ENCODE results near the gene RHBDL1. TPM values are rescaled to one million over a fixed set of nuclear protein-coding genes. Genes with fewer than 3 reads are reported as not detected.

RHBDL1 gene
- total and polyA plus RNA-seq, 9 of the 15 experiments (the other 6 are each of a cell fraction or from before 2014, with no cell fraction given): 0.03 to 5.6 (median 1.3) TPM; not detected in 1

- intact Hi-C loops (cut with micrococcal nuclease): no loop called here
- peak overlapping the region; percentile 96 to 99 for H3K9ac ChIP-seq (ENCODE audit: insufficient read depth in 1 of 2, low read depth in 2 of 2, low read length in 2 of 2)
- ChIA-PET POLR2A (interaction anchor here (0.5 to 2.3 kb wide), 14 partner anchors 8 to 1089 kb away, joined by 3 to 16 read pairs (median 3); no protein-coding TSS in a partner anchor), CTCF (ENCODE audit: low intra/inter-chr PET ratio) (no interaction called here)
- WGBS (ENCODE audit: insufficient coverage, low coverage, missing lambda C conversion rate): 0% methylated on average over 18 of the region's 38 CpGs
- BruUV-seq (replicated peaks): no TSS peak
- peak overlapping the region; percentile 90 for H3K4me2 ChIP-seq (ENCODE audit: insufficient read depth, low read length)
- FAIRE-seq (peak; percentile 96), ATAC-seq (peak; percentile 57), DNase-seq (ENCODE audit: extremely low read depth in 1 of 4, low spot score in 3 of 4) (peak; percentile 62 to 91 (median 74))
- H3K27ac ChIP-seq (ENCODE audit: extremely low read depth, low read depth, low read length): peak overlapping the region; percentile 97
- peaks cover 54% of the 10 kb centered on the region for H3K79me2 ChIP-seq (ENCODE audit: control insufficient read depth, insufficient read depth, low read length)
- H2AFZ ChIP-seq (ENCODE audit: low read depth, low read length): peak overlapping the region; percentile 91
- H3K4me1 ChIP-seq (replicated peaks in 1 of 2; ENCODE audit: control insufficient read depth in 2 of 2, insufficient read depth in 2 of 2, low read length in 2 of 2): peaks cover 17 to 99% of the 10 kb centered on the region in 2 experiments; a peak in 4 of 5 replicates
- in situ Hi-C loops (cut with MboI): no loop called here
- H3K9me3 ChIP-seq (replicated peaks; ENCODE audit: control insufficient read depth, insufficient read depth, low read depth, low read length): no peaks in the 10 kb centered on the region
- H3K27me3 ChIP-seq (ENCODE audit: control insufficient read depth in 2 of 2, insufficient read depth in 2 of 2, low read length in 2 of 2): no peaks in the 10 kb centered on the region
- peaks cover 31% of the 10 kb centered on the region; the same call in 2 of the 3 replicates for H3K36me3 ChIP-seq (ENCODE audit: control insufficient read depth, insufficient read depth, low read length)
- no peaks in the 10 kb centered on the region; the same call in 1 of the 2 replicates for H4K20me1 ChIP-seq (replicated peaks; ENCODE audit: control insufficient read depth, insufficient read depth, low read length)
- peak overlapping the region; percentile 100 for H3K4me3 ChIP-seq
- H3K9me1 ChIP-seq (ENCODE audit: control insufficient read depth, insufficient read depth, low read length): peaks cover 3% of the 10 kb centered on the region
- TF ChIP-seq KLF6 (CRISPR knock-in tag; IDR thresholded peaks at IDR 0.05; ENCODE audit: borderline replicate concordance) (no peak), TOE1 (IDR thresholded peaks at IDR 0.05; ENCODE audit: borderline replicate concordance) (peak; percentile 13; the same call in 1 of the 2 replicates), TOE1 (CRISPR knock-in tag; IDR thresholded peaks at IDR 0.05; ENCODE audit: borderline replicate concordance, low read depth) (no peak), ZBTB8A (IDR thresholded peaks at IDR 0.05; ENCODE audit: partially characterized antibody) (no peak), BDP1 (IDR thresholded peaks at IDR 0.05; ENCODE audit: insufficient read depth, insufficient read length) (no peak), ZNF778 (CRISPR knock-in tag; IDR thresholded peaks at IDR 0.05) (no peak), GTF2E2 (tag; IDR thresholded peaks at IDR 0.05) (peak; percentile 58; the same call in 1 of the 2 replicates), IFI16 (CRISPR knock-in tag; IDR thresholded peaks at IDR 0.05) (no peak), HBP1 (CRISPR knock-in tag; IDR thresholded peaks at IDR 0.05) (no peak), PKNOX1 (IDR thresholded peaks at IDR 0.05) (peak; percentile 32; the same call in 1 of the 2 replicates), ZSCAN32 (CRISPR knock-in tag; IDR thresholded peaks at IDR 0.05) (no peak)
- TF ChIP-seq, protein P1, sequence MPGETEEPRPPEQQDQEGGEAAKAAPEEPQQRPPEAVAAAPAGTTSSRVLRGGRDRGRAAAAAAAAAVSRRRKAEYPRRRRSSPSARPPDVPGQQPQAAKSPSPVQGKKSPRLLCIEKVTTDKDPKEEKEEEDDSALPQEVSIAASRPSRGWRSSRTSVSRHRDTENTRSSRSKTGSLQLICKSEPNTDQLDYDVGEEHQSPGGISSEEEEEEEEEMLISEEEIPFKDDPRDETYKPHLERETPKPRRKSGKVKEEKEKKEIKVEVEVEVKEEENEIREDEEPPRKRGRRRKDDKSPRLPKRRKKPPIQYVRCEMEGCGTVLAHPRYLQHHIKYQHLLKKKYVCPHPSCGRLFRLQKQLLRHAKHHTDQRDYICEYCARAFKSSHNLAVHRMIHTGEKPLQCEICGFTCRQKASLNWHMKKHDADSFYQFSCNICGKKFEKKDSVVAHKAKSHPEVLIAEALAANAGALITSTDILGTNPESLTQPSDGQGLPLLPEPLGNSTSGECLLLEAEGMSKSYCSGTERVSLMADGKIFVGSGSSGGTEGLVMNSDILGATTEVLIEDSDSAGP (CRISPR knock-in tag; IDR thresholded peaks at IDR 0.05): no peak
- TF ChIP-seq, protein P2, sequence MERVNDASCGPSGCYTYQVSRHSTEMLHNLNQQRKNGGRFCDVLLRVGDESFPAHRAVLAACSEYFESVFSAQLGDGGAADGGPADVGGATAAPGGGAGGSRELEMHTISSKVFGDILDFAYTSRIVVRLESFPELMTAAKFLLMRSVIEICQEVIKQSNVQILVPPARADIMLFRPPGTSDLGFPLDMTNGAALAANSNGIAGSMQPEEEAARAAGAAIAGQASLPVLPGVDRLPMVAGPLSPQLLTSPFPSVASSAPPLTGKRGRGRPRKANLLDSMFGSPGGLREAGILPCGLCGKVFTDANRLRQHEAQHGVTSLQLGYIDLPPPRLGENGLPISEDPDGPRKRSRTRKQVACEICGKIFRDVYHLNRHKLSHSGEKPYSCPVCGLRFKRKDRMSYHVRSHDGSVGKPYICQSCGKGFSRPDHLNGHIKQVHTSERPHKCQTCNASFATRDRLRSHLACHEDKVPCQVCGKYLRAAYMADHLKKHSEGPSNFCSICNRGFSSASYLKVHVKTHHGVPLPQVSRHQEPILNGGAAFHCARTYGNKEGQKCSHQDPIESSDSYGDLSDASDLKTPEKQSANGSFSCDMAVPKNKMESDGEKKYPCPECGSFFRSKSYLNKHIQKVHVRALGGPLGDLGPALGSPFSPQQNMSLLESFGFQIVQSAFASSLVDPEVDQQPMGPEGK (CRISPR knock-in tag; IDR thresholded peaks at IDR 0.05; ENCODE audit: borderline replicate concordance): no peak
- TF ChIP-seq, protein P3, sequence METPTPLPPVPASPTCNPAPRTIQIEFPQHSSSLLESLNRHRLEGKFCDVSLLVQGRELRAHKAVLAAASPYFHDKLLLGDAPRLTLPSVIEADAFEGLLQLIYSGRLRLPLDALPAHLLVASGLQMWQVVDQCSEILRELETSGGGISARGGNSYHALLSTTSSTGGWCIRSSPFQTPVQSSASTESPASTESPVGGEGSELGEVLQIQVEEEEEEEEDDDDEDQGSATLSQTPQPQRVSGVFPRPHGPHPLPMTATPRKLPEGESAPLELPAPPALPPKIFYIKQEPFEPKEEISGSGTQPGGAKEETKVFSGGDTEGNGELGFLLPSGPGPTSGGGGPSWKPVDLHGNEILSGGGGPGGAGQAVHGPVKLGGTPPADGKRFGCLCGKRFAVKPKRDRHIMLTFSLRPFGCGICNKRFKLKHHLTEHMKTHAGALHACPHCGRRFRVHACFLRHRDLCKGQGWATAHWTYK (CRISPR knock-in tag; IDR thresholded peaks at IDR 0.05): no peak
These were observed 45.0 kb downstream of the RHBDL1 start for GRCh38 chr16:720447-720989.

Measured in K562 (cell line).